ENCODE data around the gene CPSF3. TPM values are rescaled to one million over a fixed set of nuclear protein-coding genes. Genes with fewer than 3 reads are reported as not detected.
A peak's percentile ranks its signal among the peaks of the same experiment; 100 is the strongest.

The CPSF3 gene
- total RNA-seq, 1 experiment from 2014 or later = 86.8 TPM

- POLR2A ChIA-PET (ENCODE audit: low non-redundant PET) = no interaction called here
- BruUV-seq (replicated peaks) = no TSS peak
- TF ChIP-seq CTCF (conservative IDR thresholded peaks at IDR 0.05; ENCODE audit: low read depth, low read length) (no peak), EZH2 (IDR thresholded peaks at IDR 0.05; ENCODE audit: borderline replicate concordance, low read depth, low read length, poor library complexity, severe bottlenecking) (no peak)
- Histone ChIP-seq H3K27me3 (replicated peaks; ENCODE audit: insufficient read depth, low read depth, low read length, poor library complexity) (no peaks in the 10 kb centered on the region), H3K27ac (ENCODE audit: low read depth, low read length, poor library complexity, severe bottlenecking) (no peak overlapping the region), H3K4me3 (ENCODE audit: low read depth, low read length, poor library complexity, severe bottlenecking) (no peak overlapping the region), H3K36me3 (ENCODE audit: insufficient read depth, low read length, poor library complexity, severe bottlenecking) (peaks cover 3% of the 10 kb centered on the region), H3K4me1 (ENCODE audit: insufficient read depth, low read length, poor library complexity, severe bottlenecking) (peaks cover 9% of the 10 kb centered on the region), H3K9me3 (ENCODE audit: low read depth, low read length, poor library complexity, severe bottlenecking) (no peaks in the 10 kb centered on the region)
- intact Hi-C loops (cut with micrococcal nuclease; ENCODE audit: unreplicated experiment) = no loop called here
- no peak for DNase-seq (ENCODE audit: low spot score)
- CTCF ChIA-PET = no interaction called here
Observed at GRCh38 chr2:9419541-9419940, 3.9 kb upstream of the CPSF3 start.

- ChIA-PET POLR2A (ENCODE audit: low non-redundant PET) (no interaction called here), CTCF (no interaction called here)
- BruUV-seq (replicated peaks) = no TSS peak
- H3K9me3 ChIP-seq (ENCODE audit: low read depth, low read length, poor library complexity, severe bottlenecking) = no peaks in the 10 kb centered on the region
- peaks cover 15% of the 10 kb centered on the region for H3K4me1 ChIP-seq (ENCODE audit: insufficient read depth, low read length, poor library complexity, severe bottlenecking)
- no peak overlapping the region for H3K4me3 ChIP-seq (ENCODE audit: low read depth, low read length, poor library complexity, severe bottlenecking)
- H3K27me3 ChIP-seq (replicated peaks; ENCODE audit: insufficient read depth, low read depth, low read length, poor library complexity) = no peaks in the 10 kb centered on the region
- intact Hi-C loops (cut with micrococcal nuclease; ENCODE audit: unreplicated experiment) = loop anchor here (5.0 kb wide), 1 partner anchor 278 kb away; no protein-coding TSS in a partner anchor
- H3K36me3 ChIP-seq (ENCODE audit: insufficient read depth, low read length, poor library complexity, severe bottlenecking) = peaks cover 2% of the 10 kb centered on the region
- no peak overlapping the region for H3K27ac ChIP-seq (ENCODE audit: low read depth, low read length, poor library complexity, severe bottlenecking)
- TF ChIP-seq EZH2 (IDR thresholded peaks at IDR 0.05; ENCODE audit: borderline replicate concordance, low read depth, low read length, poor library complexity, severe bottlenecking) (no peak), CTCF (conservative IDR thresholded peaks at IDR 0.05; ENCODE audit: low read depth, low read length) (no peak)
- no peak for DNase-seq (ENCODE audit: low spot score)
Observed at GRCh38 chr2:9420495-9420894, 3.0 kb upstream of the CPSF3 start.

GRCh38 chr2:9422321-9423099 lies 944 bp upstream of the CPSF3 start:
- Histone ChIP-seq H3K9me3 (ENCODE audit: low read depth, low read length, poor library complexity, severe bottlenecking) (no peaks in the 10 kb centered on the region), H3K4me1 (ENCODE audit: insufficient read depth, low read length, poor library complexity, severe bottlenecking) (peaks cover 15% of the 10 kb centered on the region), H3K27ac (ENCODE audit: low read depth, low read length, poor library complexity, severe bottlenecking) (peak overlapping the region; percentile 83), H3K27me3 (replicated peaks; ENCODE audit: insufficient read depth, low read depth, low read length, poor library complexity) (no peaks in the 10 kb centered on the region), H3K36me3 (ENCODE audit: insufficient read depth, low read length, poor library complexity, severe bottlenecking) (no peaks in the 10 kb centered on the region), H3K4me3 (ENCODE audit: low read depth, low read length, poor library complexity, severe bottlenecking) (peak overlapping the region; percentile 79)
- peak; percentile 37 for DNase-seq (ENCODE audit: low spot score)
- no TSS peak for BruUV-seq (replicated peaks)
- TF ChIP-seq CTCF (conservative IDR thresholded peaks at IDR 0.05; ENCODE audit: low read depth, low read length) (no peak), EZH2 (IDR thresholded peaks at IDR 0.05; ENCODE audit: borderline replicate concordance, low read depth, low read length, poor library complexity, severe bottlenecking) (no peak)
- intact Hi-C loops (cut with micrococcal nuclease; ENCODE audit: unreplicated experiment) = loop anchor here (5.0 kb wide), 1 partner anchor 280 kb away; no protein-coding TSS in a partner anchor
- POLR2A ChIA-PET (ENCODE audit: low non-redundant PET) = interaction anchor here (0.5 kb wide), 1 partner anchor 271 kb away, joined by 3 read pairs; no protein-coding TSS in a partner anchor
- CTCF ChIA-PET = no interaction called here
